ENCODE data around the gene AKR7A3.
"Not testable (repeated sequence)": the region's sequence is repeated elsewhere in the genome, so short reads cannot be mapped to it uniquely, and the experiment has no call there.

AKR7A3 gene

DNA sequence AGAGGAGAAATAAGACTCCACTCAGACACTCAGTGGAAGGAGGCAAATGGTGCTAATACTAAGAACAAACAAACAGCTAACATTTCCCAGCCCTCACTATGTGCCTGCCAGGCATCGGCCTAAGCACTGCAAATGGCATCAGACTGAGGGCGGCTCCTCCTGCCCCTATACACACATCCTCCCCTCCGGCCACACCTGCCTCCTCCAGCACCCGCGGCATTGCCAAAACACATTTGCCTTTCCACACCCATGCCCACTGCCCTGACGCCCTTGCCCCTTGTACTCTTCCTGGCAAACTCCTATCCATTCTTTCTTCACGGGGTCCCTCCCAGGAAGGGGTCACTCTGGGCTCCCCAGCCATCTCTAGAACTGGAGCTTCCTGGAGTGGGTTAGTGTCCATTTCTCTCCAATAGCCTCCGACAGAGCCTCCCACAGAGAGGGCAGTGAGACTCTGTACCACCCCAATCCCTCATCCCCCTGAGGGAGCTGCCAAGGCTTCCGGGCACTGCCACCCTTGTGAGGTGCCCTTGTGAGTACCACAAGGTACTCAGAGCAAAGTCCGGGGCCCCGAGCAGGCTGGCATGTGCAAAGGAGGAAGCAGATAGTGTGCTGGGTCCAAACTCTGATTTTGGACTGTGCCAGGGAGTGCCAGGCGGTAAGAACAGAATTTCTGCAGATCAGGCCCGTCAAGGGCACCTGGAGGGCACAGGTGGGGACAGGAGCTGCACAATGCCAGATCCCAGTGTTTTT lies 959 bp downstream of the AKR7A3 start:
- no peak for DNase-seq

DNA sequence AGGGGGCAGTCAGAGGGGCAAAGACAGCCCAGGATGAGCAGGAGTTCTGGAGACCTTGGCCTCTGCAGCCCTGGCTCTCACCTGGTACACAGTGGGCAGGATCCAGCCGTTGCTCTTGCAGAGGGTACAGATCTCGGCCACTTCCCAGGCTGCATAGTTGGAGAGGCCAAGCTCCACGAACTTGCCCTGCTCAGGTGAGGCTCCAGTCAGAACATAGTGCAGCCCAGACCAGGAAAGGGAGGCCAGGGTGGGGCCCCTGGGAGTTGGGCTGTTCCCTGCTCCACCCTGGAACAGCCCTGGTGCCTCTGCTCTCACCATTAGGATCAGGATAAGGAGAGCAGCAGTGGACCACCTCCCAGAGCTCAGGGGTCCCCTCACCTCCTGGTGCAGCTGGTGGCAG lies 2.8 kb downstream of the AKR7A3 start:
- DNase-seq, result not testable (repeated sequence)

DNA sequence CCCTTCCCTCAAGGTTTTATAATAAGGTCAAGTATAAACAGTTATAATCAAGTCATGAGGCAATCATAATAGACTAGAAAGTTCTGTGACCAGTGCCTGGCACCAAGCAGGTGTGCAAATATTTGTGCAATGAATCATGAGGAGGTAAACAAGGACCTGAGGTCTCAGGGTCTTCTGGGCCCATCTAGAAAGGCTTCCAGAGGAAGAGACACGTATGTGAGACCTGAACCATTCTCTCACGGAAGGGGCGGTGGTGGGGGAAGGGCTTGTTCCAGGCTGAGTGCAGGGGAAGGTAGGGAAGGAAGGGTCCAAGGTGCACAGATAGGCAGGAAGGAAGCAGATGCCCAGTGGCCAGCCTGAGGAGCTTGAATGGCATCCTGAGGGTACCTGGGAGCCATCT lies 3.2 kb downstream of the AKR7A3 start:
- not testable (repeated sequence) for DNase-seq

DNA sequence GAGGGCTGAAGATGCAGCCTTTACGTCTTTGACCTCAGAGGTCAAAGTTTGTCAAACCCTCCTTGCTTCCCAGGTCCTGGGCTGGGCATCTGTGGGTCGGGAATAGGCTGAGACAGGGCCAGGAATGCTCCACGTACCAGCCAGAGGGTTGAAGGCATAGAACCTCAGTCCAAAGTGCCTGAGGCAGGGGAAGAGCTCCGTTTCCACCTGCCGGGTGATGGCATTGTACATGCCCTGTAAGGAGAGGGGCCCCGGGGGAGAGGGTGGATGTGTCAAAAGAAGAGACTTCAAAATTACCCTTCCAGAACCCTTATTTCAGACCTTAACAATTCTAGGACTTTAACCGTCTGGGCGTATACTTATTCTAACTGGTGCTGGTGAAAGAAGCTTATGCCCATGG lies 3.7 kb downstream of the AKR7A3 start:
- no peak for DNase-seq

DNA sequence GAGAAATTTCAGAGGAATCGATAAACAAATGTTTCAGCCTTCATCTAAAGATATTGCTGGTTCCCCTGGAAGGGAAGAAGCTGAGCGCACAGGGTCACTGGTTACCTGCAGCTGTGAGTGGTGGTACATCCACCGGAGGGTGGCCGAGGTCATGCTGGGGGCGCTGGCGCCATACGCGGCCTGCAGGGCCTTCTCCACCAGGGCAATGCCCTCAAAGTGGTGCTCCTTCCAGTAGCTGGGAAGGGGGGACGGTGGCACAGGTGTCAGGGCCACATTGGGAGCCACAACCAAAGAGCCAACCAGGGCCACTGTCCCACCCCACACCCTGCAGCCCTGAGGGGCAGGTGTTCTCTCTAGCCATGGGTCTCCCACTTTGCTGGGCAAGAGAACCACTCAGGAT lies 4.7 kb downstream of the AKR7A3 start:
- no peak for DNase-seq

DNA sequence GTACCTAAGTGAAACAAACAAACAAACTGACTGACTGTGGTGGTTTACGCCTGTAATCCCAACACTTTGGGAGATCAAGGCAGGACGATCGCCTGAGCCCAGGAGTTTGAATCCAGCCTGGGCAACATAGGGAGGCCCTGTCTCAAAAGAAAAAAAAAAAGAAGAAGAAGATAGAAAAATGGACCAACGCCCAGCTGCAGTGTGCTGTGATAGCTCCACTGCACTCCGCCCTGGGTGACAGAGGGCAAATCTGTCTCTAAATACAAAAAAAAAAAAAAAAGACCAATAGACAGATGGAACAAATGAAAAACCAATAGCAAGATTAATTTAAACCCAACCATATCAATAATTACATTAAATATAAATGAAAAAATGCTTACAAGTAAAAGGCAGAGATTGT lies 13.9 kb downstream of the AKR7A3 start:
- no peak for DNase-seq

DNA sequence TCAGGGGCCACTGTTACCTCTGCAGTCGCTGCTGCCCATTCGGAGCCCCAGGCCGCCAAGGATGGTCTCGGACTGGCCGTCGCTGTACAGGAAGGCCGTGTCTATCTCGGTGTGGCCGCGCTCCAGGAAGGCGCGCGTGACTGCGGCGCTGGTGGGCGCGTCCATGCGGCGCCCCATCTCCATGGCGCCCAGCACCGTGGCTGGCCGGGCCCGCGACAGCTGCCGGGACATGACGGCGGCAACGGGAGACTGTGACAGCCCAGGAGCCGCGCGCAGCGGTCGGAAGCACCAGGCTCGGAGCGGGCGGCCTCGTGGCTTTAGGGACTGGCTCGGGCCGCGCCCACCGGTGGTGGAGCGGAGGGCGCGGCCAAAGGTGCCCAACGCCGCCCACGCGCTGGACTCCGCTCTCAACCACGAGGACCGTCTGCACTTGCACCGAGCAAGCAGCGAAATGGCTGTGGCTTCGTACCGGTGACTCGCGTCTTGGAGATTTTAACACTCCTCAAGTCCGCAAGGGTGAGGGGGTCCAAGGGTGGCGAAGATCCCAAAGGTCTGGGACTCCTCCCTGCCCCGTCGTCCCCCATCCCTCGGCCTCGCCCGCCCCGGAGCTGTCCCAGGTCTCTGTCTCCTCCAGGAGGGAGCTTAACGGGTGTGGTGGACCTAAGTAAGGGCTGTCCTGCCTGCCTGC lies 14.6 kb downstream of the AKR7A3 start:
- DNase-seq, result not testable (repeated sequence)

DNA sequence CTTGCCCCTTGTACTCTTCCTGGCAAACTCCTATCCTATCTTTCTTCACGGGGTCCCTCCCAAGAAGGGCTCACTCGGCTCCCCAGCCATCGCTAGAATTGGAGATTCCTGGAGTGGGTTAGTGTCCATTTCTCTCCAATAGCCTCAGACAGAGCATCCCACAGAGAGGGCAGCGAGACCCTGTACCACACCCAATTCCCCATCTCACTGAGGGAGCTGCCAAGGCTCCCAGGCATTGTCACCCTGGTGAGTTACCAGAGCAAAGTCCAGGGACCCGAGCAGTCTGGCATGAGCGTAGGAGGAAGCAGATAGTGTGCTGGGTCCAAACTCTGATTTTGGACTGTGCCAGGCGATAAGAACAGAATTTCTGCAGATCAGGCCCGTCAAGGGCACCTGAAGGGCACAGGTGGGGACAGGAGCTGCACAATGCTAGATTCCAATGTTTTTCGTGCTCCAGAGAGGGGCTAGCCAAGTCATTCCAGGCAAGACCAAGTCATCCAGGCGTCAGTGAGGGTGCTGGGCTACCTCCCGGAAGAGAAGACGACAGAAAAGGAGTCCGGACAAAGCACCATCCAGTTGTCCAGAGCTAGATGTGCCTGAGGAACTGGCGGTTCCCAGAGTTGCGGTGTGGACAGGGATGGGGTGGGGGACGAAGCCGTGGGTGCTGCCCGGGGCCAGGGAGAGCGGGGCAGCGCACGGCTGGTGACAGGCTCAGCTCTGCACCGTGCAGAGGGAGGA lies 15.3 kb downstream of the AKR7A3 start:
- DNase-seq, result no peak

DNA sequence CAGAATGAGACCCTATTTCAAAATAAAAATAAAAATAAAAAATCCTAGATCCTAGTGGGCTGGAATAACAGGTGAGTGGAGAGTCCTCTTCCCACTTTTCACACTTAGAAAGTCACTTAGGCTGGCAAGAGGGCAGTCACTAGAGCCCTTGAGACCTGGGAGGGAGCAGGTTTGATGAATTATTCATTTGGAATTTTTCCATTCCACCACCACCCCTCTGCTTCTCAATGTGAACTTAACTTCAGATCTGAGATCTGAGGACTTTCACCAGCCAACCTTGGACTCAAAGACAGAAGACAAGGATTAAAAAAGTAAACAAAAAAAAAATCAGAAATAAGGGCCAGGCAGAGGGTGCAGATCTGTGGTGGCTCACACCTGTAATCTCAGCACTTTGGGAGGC lies 16.5 kb downstream of the AKR7A3 start:
- no peak for DNase-seq

DNA sequence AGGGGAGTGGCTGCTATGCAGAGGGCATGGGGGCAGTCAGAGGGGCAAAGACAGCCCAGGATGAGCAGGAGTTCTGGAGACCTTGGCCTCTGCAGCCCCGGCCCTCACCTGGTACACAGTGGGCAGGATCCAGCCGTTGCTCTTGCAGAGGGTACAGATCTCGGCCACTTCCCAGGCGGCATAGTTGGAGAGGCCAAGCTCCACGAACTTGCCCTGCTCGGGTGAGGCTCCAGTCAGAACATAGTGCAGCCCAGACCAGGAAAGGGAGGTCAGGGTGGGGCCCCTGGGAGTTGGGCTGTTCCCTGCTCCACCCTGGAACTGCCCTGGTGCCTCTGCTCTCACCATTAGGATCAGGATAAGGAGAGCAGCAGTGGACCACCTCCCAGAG lies 18.2 kb downstream of the AKR7A3 start:
- not testable (repeated sequence) for DNase-seq

DNA sequence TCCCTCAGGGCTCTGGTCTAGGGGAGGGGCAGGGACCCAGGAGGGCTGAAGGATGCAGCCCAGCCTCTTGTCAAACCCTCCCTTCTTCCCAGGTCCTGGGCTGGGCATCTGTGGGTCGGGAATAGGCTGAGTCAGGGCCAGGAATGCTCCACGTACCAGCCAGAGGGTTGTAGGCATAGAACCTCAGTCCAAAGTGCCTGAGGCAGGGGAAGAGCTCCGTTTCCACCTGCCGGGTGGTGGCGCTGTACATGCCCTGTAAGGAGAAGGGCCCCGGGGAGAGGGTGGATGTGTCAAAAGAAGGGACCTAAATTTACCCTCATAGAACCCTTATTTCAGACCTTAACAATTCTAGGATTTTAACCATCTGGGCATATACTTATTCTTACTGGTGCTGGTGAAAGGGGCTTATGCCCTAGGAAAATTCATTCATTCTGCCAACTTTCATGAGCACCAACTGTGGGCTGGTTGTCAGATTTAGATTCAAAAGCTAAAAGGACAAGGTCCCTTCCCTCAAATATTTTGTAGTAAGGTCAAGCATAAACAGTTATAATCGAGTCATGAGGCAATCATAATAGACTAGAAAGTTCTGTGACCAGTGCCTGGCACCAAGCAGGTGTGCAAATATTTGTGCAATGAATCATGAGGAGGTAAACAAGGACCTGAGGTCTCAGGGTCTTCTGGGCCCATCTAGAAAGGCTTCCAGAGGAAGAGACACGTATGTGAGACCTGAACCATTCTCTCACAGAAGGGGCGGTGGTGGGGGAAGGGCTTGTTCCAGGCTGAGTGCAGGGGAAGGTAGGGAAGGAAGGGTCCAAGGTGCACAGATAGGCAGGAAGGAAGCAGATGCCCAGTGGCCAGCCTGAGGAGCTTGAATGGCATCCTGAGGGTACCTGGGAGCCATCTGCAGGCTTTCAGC lies 18.9 kb downstream of the AKR7A3 start:
- DNase-seq, result not testable (repeated sequence)

DNA sequence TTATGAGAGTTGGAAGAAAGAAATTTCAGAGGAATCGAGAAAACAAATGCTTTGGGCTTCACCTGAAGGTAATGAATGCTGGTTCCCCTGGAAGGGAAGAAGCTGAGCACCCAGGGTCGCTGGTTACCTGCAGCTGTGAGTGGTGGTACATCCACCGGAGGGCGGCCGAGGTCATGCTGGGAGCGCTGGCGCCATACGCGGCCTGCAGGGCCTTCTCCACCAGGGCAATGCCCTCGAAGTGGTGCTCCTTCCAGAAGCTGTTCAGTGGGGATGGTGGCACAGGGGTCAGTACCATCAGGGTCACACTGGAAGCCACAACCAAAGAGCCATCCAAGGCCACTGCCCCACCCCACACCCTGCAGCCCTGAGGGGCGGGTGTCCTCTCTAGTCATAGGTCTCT lies 20.1 kb downstream of the AKR7A3 start:
- DNase-seq, result no peak

DNA sequence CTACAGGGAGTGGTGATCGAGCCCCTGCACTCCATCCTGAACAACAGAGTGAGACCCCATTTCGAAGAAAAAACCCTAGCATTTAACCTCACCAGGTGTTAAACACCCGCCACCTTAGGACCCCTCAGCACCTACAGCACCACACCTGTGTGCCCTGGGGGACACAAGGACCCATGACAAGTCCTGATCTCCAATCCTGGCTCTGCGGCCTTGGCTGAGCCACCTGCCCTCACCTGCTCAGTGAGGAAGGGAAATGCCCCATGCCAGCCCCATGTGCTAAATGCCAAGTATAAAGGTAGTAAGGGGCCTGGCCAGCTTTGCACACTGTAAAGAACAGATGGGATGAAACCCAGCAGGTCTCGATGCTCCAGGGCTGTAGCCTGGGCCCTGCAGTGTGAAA lies 25.8 kb downstream of the AKR7A3 start:
- no peak for DNase-seq

DNA sequence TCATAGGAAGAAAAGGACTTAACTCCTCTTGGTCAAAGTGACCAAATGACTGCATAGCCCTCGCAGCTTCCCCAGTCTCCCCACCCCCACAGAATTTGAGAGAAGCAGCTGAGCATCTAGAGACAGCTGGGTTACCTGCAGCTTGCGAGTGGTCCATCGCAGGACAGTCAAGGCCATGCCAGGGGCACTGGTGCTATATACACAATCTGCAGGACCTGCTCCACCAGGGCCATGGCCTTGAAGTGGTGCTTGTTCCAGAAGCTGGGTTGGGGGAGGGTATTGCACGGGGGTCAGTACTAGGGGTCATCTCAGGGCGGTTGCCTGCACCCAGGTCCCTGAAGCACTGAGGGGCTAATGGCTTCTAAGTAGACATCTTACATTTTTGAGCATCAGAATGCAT lies 26.5 kb downstream of the AKR7A3 start:
- DNase-seq, result no peak

DNA sequence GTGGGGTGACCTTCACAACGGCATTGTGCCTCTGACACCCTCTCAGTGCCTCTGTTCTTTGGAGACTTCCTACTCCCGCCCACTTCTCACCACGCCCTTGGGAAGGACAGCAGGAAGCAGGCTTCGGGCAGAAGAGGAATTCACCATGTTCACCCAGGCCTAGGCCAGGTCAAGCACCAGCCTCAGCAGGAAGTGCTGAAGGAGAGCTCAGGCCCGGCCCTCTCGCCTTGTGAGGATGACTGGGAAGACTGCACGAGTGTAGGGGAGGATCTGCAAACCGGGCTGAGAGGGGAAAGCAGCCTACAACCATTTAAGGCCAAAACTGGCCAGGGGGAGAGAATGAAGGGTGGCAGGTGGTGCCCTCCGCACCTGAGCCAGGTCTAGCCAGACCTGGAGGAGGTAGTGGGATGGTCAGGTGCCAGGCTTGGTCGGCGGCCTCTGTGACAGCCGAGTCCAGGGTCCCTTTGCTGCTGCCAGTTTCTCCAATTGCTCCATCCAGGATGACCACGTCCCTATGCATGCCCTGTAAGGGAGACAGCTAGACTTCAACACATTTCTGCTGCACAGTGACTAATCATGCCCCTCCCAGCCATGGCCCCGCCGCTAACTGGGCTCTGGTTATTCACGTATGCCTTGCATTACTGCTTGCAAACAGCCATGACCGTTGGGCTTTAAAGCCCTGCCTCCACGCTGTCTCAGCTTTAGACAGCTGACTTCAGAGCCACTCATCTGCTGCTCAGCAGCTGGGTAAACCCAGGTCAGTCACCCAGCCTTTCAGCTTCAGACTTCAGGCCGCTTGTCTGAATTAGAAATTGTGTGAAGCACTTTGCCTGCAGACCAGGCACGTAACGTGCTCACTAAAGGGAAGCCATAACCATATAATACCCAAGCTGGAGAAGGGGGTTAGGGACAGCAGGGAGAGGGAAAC lies 28.1 kb downstream of the AKR7A3 start:
- DNase-seq, result no peak

DNA sequence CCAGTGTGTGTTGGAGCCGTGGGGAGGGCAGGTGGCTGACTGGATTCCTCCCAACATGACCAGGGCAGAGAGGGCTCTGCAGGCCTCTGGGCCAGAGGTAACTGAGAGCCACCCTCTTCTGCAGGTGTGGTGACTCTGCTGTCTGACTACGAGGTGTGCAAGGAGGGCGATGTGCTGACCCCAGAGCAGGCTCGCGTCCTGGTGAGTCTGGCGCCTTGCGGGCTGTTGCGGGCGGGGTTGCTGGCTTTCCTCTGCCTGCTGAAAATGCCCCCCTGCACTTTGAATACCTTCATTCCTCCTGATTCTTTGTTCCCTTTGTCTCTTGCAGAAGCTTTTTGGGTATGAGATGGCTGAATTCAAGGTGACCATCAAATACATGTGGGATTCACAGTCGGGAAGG lies 30.2 kb downstream of the AKR7A3 start:
- DNase-seq, result no peak

DNA sequence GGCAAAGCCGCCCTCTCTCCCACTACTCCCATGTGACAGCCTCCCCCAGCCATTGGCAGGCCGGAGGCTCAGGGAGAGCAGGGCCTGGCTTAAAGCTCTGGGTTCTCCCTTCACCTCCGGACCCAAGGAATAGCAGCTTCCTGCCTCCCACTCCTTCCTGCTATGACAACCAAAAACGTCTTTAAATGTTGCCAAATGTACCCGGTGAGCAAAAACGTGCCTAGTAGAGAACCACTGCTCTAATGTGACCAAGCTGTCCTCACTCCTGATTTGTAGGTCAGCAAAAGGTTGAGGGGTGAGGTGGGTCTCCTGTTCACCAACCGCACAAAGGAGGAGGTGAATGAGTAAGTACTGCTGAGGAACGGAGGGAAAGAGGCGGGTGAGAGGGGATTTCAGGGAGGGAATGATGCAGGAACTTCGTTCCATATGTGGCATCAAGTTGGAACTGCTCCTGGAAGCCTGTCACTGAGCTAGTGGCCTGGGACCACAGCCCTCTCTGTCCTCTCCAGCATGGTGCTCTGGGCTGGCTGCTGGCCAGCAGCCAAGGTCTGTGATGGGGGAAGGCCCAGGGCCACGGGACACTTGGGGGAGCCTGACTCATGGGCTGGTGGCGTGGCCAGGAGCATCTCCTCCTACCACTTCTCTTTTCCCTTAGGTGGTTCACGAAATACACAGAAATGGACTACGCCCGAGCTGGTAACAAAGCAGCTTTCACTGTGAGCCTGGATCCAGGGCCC lies 31.2 kb downstream of the AKR7A3 start:
- no peak for DNase-seq

DNA sequence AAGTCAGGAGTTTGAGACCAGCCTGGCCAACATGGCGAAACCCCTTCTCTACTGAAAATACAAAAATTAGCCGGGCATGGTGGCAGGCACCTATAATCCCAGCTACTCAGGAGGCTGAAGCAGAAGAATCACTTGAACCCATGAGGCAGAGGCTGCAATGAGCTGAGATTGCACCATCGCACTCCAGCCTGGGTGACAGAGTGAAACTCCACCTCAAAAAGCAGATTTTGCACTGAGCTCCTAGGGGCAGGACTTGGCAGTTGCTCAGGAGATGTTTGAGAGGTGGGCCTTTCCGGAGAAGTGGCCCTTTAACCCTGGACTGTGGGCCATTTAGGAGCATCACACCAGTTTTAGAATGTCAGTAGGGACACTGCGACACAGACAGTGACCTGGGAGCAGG lies 32.3 kb downstream of the AKR7A3 start:
- DNase-seq, result not testable (repeated sequence)

DNA sequence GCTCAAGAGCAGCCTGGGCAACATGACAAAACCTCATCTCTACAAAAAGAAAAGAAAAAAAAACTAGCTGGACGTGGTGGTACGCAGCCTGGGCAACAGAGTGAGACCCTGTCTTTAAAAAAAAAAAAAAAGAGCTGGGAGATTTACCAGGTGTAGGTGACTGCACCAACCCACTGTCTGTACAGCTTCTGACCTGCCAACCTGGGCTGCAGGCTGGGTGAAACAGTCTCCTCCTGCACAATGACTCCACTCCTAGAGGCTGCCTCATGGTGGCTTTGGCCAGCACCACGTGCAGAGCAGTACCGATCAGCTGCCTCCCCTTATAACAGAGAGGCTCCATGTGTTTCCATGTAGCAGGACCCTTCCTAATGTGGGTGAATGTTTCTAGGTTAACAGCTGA lies 33.3 kb downstream of the AKR7A3 start:
- no peak for DNase-seq

DNA sequence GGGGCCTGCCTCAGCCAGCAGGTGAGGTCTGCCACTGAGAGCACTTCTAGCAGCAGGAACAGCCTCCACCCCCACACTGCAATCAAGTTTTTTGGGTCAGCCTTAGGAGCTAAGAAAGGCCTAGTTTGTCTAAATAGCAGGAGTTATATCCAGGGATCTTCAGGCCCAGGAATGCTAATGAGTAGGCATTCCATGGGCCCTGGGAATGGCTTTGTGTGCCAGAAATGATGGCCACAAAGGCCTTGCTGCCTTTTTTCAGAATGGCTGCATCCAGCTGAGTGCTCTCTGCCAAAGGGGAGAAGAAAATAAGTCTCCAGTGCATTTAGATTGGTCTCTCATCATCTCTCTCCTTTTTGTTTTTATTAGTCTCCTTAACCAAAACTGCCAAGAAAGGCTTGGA lies 34.2 kb downstream of the AKR7A3 start:
- no peak for DNase-seq
